H4 (cell line): ENCODE data around the gene LYRM4. TPM values are rescaled to one million over a fixed set of nuclear protein-coding genes. Genes with fewer than 3 reads are reported as not detected.

Source experiments
- DNase-seq: peaks from one replicate; pipeline ENCODE4 v3.0.0-alpha.2; 2015; ENCODE audit warnings: low spot score
- total RNA-seq: library from RNA; depleted of rRNA; stranded (reverse); fragments of >200 nt; shearing (Covaris generic); gene quantifications from 2 replicates; pipeline ENCODE4 v1.2.3, GENCODE V29; 2014

LYRM4 gene
- total RNA-seq, 1 experiment from 2014 or later: 33.0 TPM

DNA sequence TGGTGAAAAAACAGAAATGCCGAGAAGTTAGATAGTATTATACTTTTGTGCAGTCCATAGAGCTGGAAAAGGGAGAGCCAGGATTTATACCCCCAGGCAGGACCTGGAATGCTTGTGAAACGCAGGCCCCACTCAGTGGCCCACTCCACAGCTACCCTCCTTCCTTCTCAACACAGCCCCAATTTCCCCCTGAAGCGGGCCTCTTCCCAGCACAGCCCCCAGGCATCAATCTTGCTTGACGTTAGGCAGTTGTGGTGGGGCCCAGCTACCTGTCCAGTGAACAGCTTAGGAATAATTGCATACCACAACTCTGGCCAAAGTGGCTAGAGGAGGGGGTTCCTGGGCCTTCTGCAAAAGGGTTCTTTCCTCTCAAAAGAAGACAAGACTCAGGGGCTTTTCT lies 114.4 kb downstream of the LYRM4 start:
- DNase-seq: no peak

DNA sequence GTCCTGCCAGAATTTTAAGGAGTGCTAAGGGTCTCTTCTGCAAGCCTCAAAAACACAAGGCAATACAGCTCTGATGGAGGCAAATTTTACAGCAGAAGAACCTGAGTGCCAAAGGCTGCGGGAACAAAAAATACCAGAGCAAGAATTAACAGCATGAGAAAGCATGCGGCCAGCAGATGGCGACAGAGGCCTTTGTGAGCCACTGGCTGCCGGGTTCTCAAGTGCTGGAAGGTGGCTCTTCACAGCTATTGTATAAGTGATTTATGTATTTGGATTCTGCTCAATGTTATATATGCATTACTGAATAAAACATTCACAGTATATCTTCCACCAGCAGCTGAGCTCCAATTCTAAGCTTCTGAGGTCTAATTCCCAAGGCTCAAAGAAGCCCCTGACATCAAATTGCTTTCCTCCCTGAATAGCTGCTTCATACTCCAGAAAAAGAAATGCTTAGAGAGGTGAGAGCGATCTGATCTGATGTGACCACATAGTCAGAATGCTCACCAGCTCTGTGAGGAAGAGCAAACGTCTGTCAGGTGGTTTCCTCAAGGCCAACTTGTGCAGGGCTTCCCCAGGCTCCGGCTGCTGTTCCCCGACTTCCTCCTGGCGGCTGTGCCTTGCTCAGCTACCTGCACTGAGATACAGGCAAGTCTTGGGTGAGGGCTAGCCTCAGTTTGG lies 117.0 kb downstream of the LYRM4 start:
- peak; percentile 59 for DNase-seq

DNA sequence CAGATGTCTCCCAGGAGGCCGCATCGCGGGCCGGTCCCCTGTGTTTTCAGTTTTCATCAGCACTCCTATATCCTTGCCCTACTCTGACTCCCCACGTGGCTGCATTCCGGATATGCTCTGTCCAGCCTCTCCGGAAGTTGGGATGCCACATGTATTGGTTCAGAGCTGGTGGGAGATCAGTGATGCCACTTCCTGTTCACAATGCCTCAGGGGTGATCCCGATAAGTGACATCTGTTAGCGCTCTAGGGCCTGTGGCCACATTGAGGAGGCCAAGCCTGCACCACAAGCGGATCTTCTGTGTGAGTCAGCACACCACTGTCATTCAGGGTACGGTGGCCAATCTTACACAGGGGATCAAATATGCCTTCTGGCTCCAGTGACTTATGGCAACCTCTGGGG lies 117.8 kb downstream of the LYRM4 start:
- DNase-seq: no peak

DNA sequence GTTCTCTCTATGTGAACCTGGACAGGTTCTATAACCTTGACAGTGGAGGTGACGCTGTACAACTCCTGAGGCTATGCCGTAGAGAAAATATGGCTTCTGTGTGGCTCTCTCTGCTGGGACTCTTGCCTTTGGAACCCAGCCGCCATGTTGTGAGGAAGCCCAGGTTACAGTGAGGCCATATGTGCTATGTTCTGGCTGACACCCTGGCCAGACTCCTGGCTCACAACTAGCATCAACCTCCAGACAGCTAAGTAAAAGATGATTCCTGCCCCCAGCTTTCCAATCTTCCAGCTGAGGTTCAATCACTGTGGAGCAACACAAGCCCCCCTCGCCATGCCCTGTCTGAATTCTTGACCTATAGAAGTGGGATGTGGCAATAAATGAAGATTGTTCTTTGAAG lies 118.6 kb downstream of the LYRM4 start:
- DNase-seq: no peak

DNA sequence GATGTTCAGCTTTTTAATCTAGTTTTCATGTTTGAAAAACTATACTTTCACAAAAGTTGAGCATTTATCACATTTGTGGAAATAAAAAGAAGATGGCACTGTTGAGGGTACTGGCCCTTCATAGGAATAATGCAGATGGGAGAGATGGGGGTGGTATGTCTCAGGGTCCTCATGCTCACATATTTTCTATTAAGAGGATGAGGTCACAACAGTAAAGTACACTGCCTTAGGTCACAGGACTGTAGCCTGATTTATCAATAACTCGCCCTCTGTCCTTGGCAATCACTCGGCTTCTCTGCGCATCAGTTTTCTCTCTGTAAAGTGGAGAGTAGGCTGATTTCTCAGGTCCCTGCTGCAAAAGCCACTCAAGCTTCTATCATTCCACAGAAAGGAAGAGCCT lies 119.7 kb downstream of the LYRM4 start:
- no peak for DNase-seq

DNA sequence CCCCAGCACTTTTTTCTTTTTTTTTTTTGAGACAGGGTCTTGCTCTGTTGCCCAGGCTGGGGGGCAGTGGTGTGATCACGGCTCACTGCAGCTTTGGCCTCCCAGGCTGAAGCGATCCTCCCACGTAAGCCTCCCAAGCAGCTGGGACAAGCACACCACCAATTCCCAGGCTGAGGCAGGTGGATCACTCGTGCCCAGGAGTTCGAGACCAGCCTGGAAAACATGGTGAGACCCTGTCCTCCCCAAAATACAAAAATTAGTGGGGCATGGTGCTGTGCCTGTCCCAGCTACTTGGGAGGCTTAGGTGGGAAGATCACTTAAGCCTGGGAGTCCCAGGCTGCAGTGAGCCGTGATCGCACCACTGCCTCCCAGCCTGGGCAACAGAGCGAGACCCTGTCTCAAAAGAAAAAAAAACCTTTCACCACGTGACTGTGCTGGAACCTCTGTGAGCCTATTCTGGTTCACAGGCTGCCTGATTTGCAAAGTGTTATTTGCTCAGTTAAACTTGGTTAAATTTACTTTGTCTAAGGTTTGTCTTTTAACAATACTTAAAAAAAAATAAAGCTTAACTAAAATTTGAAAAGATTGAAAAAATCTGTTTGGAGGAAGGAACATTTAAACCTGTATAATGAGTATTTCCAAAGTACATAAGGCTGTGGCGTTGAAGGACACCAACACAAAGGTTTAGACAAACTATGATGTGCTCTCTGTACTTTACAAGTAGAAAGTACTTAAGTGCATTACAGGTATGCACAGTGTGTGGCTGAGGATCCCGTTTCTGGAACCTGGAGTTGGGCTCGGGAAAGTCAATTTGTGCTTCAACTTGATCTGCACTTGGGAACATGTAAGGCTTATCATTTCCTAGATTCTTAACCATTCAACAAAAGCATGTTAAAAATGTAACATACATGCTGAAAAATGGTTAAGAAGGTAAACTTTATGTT lies 120.7 kb downstream of the LYRM4 start:
- DNase-seq: no peak

DNA sequence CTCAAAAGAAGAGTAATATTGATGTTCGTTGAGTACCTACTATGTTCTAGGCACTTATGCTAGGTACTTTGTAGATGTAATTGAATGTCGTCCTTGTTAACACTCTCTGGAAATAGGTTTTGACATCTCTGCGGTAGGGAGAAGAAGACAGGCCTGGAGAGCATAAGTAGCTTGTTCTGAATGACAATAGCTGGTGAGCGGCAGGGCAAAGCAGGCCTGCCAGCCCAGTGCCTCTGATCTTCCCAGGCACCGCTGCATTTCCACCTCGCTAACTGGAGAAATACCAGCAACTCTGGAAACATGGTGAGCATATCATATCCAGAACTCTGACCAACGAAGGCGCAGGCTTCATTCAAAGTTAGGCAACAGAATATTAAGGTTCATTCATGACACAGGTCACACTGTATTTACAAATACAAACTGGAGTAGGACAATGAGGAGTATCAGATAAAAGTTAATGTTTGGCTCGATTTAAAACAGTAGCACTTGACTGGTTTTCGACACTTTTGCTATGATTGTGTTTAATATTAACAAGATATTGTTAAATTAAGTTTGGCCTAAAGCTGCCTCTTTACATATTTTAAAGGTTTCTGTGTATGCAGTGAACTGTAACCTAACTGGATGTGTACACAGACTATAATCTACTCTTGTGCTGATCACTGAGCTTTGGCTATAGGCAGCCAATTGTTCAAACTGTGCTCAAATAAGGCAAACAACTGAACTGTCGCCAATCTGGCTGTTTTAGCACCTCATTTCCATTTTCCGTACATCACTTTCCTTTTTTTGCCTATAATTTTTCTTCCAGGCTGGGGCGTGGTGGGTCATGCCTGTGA lies 121.5 kb downstream of the LYRM4 start:
- no peak for DNase-seq

DNA sequence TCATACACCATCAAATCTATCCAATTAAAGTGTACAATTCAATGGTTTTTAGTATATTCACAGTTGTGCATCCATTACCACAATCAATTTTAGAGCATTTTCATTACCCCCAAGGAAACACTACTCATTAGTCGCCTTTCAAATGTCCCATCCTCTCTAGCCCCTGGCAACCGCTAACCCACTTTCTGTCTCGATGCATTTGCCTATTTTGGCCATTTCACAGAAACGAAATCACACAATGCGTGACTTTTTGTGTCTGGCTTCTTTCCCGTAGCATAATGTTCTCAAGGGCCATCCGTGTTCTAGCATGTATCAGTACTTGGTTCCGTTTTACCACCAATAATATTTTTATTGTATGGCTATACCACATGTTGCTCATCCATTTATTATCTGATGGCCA lies 123.9 kb downstream of the LYRM4 start:
- DNase-seq: no peak

DNA sequence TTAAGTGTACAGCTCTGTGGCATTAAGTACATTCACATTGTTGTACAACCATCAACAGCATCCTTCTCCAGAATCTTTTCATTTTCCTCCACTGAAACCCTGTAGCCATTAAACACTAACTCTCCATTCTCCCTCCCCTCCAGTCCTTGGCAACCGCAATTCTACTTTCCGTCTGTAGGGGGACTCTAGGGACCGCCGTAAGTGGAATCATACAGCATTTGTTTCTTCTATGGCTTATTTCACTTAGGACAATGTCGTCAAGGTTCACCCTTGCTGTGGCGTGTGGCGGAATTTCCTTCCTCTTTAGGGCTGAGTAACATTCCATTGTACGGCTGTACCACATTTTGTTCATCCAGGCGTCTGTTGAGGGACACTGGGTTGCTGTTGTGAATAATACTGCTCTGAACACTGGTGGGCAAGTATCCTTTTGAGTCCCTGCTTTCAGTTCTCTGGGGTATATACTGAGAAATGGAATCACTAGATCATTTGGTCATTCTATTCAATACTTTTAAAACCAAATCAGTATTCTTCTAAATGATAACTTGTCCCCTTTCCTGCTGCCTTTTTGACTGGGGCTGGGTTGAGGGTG lies 124.9 kb downstream of the LYRM4 start:
- peak; percentile 38 for DNase-seq

DNA sequence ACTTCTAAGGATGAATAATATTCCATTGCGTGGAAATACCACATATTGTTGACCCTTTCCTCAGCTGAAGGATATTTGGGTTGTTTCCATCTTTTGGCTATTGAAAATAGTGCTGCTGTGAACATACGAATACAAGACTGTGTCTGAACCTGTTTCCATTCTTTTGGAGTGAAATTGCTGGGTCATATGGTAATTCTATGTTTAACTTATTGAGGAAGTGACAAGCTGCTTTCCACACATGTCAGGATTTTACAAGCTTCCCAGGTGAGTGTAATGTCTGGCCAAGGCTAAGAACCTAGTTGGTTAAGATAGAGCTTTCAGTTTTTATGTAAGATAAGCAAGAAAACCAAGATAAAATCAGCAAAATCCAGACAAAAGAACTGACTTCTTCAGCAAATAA lies 126.8 kb downstream of the LYRM4 start:
- DNase-seq: no peak

DNA sequence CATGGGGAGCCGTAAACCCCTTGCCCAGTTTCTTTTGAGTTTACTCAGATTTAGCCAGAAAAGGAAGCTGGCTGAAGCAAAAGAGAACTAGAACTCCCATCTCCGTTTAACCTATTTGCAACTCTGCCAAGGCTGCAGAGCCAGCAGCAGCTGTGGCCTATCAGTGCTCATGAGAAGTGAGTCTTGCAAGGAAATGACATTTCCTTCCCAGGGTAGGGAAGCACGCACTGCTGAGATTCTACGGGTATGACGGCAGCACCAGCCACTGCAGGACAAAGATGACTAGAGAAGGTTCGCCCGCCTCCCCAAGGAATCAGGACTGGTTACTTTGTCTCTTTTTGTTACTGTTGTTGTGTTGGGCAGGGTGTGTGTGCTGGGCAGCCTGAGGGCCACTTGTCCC lies 128.0 kb downstream of the LYRM4 start:
- DNase-seq: no peak

DNA sequence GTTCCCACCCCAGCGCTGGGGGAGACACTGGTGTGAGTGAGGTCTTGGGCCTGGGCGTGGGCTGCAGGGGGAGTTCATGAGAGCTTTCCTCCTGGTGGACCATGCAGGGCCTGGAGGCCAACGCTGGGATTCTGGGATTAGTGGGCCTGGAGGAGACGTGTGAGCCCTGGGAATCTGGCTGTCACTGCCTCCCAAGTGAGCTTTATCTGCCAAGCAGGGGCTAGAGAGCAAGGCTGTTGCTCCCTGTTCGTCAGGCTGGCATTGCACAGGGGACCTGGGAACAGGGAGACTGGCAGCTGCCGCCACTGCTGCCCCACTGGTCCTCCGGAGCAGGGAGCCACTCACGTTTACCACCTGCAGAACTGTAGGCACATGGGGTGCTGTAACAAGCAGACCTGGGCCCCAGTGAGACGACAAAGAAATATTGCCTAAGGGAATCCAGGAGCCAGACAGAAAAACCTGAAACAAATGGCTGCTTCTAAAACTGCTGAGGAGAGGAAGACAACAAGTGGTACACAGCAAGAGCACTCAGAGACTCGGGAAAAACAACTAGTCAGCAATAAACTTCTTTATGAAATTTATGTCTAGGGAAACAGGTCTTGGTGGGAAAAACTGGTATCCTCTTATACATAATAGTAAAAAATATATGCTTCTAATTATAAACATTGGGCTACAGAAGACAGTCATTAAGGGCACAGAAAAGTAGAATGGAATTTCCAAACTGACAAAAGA lies 130.4 kb downstream of the LYRM4 start:
- DNase-seq: no peak

DNA sequence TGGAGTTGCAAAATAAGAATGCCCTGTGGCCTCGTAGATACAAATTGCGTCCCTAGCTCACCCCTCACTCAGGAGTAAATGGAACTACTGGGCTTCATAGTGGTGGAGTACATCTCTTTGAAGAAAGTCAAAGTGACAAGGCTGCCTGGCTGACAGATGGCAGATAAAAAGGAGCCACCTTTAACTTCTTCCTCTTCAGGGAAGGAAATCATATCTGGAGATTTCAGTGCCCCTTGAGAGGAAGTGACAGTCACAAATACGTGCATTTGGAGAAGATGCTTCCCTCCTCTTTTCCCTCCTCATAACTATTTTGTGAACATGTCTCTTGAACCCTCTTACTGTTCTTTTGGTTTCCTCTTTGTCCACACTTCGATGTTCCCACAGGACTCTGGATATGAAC lies 132.4 kb downstream of the LYRM4 start:
- no peak for DNase-seq

DNA sequence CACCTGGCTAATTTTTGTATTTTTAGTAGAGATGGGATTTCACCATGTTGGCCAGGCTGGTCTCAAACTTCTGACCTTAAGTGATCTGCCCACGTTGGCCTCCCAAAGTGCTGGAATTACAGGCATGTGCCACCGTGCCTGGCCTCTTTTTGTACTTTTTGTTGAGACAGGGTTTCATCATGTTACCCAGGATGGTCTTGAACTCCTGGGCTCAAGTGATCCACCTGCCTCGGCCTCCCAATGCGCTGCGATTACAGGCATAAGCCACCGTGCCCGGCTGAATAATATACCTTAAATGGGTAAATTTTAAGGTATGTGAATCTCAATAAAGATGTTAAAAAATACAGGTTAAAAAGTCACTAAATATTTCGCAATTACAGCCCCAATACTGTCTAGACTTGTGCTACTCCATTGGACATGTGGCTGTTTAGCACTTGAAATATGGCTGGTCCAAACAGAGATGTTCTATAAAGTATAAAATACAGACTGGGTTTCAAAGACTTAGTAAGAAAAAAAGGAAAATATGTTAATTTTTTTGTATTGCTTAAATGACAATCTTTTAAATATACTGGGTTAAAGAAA lies 133.6 kb downstream of the LYRM4 start:
- no peak for DNase-seq

DNA sequence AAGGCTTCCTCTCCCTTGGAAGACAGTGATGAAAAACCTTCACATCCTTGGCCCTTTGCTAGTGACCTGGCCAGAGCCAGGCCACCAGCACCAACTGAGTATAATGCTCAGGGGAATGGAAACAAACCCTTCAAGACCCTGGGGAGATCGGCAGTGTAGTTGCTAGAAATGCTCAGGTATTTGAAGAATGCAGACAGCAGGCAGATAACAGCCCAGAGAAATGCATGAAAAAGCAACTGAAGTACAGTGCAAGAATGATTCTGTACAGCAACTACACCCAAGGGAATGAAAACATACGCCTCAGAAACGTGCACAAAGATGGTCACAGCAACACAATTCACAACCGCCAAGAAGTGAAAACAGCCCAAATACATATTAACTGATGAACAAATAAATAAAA lies 134.5 kb downstream of the LYRM4 start:
- no peak for DNase-seq

DNA sequence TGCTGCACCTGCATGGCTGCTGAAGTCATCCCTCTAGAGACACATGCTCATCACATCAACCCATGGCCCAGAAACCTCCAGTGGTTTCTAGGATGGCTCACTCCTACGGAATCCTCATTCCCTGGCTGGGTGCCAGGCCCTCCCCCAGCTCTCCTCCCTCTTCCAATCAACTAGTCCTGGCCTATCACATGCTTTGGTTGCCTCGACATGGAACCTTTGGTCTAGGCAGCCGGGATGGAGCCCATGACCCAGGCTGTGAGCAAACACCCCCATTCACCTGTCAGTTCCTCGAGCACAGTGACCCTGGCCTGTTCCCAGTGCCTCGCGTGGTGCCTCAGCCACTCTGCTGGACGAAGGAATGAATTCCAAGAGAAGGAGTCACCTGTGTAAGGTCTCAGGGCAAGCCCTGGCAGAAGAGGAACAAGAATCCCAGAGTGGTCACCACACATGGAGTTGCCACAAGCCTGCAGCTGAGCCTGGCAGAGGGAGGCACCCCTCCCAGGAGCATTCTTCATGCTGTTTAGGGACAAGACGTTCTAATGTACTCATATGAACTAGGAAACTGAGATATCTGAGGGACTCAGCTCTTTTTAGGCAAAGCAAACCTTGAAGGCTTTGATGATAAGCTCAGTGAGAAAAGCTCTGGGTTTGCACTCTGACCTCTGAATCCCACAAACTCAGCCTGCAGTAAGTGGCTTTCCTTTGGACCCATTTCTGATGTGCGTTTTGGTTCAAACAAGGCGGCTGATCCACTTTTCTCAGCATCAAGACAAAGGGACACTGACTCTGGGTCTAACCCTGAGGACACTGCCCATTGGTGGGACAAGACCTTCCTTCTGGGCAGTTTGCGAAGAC lies 135.4 kb downstream of the LYRM4 start:
- DNase-seq: no peak

DNA sequence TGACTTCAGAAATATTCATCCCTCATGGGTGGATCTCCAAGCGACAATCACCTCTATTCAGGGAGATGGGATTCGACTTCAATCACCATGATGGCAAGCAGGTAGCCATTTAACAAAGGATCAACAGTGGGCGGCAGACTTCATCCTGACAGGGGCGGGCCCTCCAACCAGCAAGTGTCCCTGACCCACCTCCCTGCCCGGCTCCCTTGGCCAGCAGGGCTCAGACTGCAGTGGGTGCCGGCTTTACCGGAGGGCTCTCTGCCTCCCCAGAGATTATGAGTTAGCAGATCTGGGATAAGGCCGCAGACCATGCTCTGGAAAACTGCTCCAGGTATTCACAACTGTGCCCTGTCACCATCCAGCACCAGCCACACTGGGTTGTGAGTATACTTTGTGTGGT lies 136.2 kb downstream of the LYRM4 start:
- no peak for DNase-seq

DNA sequence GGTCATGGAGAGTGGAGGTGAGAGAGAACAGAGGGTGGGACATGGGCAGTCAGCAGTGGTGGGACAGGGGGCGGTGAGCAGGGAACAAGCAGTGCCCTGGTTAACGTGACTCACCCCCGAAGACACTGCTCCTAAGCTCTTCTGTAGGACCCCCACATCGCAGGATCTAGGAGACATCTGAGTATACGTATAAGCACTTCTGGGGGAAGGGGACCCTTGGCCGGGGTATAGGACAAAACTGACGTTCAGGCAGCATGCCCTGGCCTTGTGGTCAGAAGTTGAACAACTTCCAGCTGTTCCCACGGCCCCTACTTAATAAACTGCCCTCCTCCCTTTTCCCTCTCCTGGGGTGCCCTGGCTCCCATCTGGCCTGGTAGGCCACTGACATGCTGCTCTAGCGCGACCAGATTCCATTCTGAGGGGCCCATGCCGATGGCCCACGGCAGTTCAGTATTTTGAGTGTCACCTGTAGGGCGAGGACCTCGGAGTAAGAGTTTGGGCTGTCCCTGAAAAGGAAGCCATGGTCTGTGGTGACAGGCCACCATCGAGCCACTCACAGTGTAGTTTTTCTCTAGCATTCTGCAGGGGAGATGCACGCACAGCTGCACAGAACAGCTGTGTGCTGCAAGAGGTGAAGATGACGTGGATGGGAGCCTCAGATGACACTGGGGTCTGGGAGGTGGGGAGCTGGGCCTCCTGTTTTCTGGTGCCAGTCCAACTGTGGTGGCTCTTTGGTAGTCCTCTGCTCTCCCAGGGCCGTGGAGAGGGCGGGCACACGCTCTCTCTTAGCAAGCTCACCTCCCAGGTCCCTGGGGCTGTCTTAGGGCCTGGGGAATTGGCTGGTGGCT lies 137.2 kb downstream of the LYRM4 start:
- DNase-seq: no peak

DNA sequence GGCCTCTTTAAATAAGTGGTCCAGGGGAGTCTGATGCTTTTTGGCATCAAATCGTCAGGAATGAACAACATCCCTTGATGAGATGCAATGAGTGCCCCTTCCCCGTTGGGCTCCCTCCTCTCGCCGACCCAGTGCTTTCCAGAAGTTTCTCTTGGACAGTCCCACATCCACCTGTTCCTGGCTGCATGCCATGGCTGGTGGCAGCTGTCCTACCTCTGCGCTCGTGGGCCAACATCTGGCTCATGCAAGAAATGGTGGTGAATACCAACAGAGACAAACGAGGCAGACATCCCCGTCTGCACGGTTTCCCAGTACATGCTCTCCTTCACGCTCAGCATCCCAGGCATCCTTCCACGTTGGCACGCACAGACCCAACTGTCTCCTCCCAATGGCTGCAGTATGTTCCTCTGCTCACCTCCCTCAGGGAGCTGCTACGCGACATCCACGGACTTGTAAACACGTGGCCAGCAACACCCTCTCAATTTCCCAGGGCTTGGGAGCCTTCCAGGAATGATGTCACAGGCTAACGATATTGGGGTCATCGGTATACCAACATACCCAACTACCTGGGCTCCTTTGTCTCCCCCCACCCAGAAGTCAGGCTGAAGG lies 138.1 kb downstream of the LYRM4 start:
- DNase-seq: no peak
